ENCODE measurements around the gene CA6. TPM values are rescaled to one million over a fixed set of nuclear protein-coding genes. Genes with fewer than 3 reads are reported as not detected.

Gene CA6
- total and polyA plus RNA-seq, 10 donors, result 0.11 to 1.5 (median 0.13) TPM; not detected in 6

DNA sequence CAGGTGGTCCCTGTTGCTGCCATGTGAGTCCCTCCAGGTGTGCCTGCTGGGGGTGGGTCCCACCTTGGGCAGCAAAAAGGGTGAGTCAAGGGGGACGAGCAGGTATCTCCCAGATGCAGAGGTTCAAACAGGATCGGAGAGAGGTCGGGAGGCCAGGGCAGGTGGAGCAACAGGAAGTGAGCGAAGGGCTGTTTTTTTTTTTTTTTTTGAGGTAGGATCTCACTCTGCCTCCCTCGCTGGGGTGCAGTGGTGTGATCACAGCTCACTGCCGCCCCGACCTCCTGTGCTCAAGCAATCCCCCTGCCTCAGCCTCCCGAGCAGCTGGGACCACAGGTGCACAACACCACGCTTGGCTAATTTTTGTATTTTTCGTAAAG, 41.1 kb downstream of the CA6 start:
- peak; percentile 65 for DNase-seq
- Histone ChIP-seq H3K4me3 (no peak overlapping the region), H3K36me3 (no peaks in the 10 kb centered on the region), H3K27me3 (replicated peaks in 1 of 7) (no peaks in the 10 kb centered on the region), H3K9me3 (no peaks in the 10 kb centered on the region), H3K4me1 (peaks cover 0 to 38% (median 30%) of the 10 kb centered on the region in 6 donors), H3K27ac (peak overlapping the region in 4 of 8 donors; percentile 31 to 65 (median 60))
- WGBS, 5 donors, result 37 to 57% (median 42%) methylated on average over 10 of the region's 10 CpGs
- intact Hi-C loops (cut with DNase I; ENCODE audit: low total_unique reads), result loop anchor here (2.0 kb wide), 1 partner anchor 68 kb away; no protein-coding TSS in a partner anchor
- TF ChIP-seq POLR2AphosphoS5 (IDR thresholded peaks at IDR 0.05) (no peak), POLR2A (IDR thresholded peaks at IDR 0.05) (no peak)
- TF ChIP-seq, protein P1, sequence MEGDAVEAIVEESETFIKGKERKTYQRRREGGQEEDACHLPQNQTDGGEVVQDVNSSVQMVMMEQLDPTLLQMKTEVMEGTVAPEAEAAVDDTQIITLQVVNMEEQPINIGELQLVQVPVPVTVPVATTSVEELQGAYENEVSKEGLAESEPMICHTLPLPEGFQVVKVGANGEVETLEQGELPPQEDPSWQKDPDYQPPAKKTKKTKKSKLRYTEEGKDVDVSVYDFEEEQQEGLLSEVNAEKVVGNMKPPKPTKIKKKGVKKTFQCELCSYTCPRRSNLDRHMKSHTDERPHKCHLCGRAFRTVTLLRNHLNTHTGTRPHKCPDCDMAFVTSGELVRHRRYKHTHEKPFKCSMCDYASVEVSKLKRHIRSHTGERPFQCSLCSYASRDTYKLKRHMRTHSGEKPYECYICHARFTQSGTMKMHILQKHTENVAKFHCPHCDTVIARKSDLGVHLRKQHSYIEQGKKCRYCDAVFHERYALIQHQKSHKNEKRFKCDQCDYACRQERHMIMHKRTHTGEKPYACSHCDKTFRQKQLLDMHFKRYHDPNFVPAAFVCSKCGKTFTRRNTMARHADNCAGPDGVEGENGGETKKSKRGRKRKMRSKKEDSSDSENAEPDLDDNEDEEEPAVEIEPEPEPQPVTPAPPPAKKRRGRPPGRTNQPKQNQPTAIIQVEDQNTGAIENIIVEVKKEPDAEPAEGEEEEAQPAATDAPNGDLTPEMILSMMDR (IDR thresholded peaks at IDR 0.05 in 8 of 11, conservative IDR thresholded peaks at IDR 0.05 in 3 of 11), result no peak

DNA sequence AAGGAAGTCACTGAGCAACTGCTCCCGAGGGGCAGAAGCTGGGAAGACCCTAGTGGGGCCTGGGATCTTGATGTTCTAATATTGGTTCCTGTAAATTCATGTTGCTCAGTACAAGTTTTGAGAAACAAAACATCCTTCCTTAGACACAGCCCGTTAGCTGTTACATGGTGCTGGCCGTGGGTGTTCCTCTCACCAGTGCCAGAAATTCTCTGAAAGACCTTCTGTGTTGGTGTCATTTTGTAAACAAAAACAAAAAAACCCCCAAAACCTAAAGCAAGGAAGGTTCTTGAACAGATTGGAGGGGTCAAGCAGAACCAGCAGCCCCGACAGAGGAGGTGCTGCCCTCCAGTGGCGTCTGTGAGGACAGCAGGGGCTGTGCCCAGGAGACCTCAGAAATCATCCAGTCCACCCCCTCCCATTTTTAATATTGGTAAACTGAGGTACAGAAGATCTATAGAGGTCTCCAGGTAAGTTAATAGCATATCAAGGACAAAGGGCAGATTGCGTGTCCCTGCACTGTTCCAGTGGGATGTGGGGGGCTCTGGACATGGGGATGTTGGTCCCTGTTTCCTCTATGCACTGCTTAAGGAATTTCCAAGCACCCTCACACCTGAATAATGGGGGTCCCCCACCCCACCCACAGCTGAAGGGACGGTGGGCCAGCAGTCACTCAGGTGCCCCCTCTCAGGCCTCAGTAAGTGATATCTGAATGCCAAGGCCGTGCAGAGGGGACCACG, 42.4 kb downstream of the CA6 start:
- H3K27me3 ChIP-seq (replicated peaks in 1 of 7), result no peaks in the 10 kb centered on the region
- intact Hi-C loops (cut with DNase I; ENCODE audit: low total_unique reads), result loop anchor here (2.0 kb wide), 1 partner anchor 69 kb away; no protein-coding TSS in a partner anchor
- peak overlapping the region in 1 of 8 donors; percentile 41 for H3K4me3 ChIP-seq
- peak; percentile 90 for DNase-seq
- no peaks in the 10 kb centered on the region for H3K9me3 ChIP-seq
- H3K4me1 ChIP-seq, result peaks cover 0 to 38% (median 30%) of the 10 kb centered on the region in 6 donors
- TF ChIP-seq POLR2A (IDR thresholded peaks at IDR 0.05), result no peak
- TF ChIP-seq, protein P1 (IDR thresholded peaks at IDR 0.05 in 8 of 11, conservative IDR thresholded peaks at IDR 0.05 in 3 of 11), result peak; percentile 78 to 95 (median 91)
- peak overlapping the region in 4 of 8 donors; percentile 61 to 65 (median 62) for H3K27ac ChIP-seq
- no peaks in the 10 kb centered on the region for H3K36me3 ChIP-seq
- 22 to 29% (median 24%) methylated on average over 9 of the region's 9 CpGs for WGBS, 5 donors

DNA sequence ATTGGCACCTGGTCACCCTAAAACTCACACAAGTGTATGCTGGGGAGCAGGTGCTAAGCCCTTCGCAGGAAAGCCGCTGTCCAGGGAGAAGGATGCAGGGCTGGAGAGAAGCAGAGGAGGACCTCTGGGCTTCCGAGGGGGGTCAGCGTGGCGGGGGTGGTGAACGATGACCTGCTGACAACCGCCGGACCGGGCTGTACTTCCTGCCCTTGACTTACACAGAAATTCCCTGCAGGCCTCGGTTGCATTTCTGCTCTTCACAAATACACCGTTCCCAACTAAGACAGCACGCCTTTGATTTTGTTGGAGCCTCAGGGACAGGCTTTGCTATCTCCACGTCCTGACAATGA, 42.9 kb downstream of the CA6 start:
- Histone ChIP-seq H3K27ac (peak overlapping the region in 3 of 8 donors; percentile 61 to 65 (median 63)), H3K9me3 (no peaks in the 10 kb centered on the region), H3K36me3 (no peaks in the 10 kb centered on the region), H3K27me3 (replicated peaks in 1 of 7) (no peaks in the 10 kb centered on the region), H3K4me3 (peak overlapping the region in 1 of 8 donors; percentile 41), H3K4me1 (peaks cover 0 to 38% (median 30%) of the 10 kb centered on the region in 6 donors)
- TF ChIP-seq, protein P1 (IDR thresholded peaks at IDR 0.05 in 8 of 11, conservative IDR thresholded peaks at IDR 0.05 in 3 of 11), result no peak
- TF ChIP-seq POLR2A (IDR thresholded peaks at IDR 0.05) (no peak), POLR2AphosphoS5 (IDR thresholded peaks at IDR 0.05) (no peak)
- peak; percentile 51 for DNase-seq
- intact Hi-C loops (cut with DNase I; ENCODE audit: low total_unique reads), result no loop called here
- WGBS, 5 donors, result 71 to 81% (median 77%) methylated on average over 12 to 13 of the region's 13 CpGs

DNA sequence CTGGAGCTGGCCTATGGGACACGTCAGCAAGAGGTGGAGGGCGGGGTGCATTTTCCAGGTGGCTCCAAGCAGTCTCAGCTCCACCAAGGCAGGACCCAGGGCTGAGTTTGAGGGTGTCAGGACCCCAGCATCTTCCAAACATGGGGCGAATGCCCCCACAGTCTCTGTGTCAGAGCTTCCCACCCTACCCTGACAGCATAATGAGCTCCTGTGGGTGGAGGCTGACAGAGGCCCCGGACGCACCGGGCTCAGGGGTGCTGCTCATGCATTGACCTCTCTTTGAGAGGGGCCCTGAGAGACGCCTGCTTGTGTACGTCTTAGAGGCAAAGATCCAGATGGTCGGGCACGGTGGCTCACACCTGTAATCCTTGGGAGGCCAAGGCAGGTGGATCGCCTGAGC, 43.4 kb downstream of the CA6 start:
- DNase-seq, result peak; percentile 56
- Histone ChIP-seq H3K36me3 (no peaks in the 10 kb centered on the region), H3K27me3 (replicated peaks in 1 of 7) (no peaks in the 10 kb centered on the region), H3K9me3 (no peaks in the 10 kb centered on the region), H3K4me3 (no peak overlapping the region), H3K4me1 (peaks cover 0 to 38% (median 30%) of the 10 kb centered on the region in 6 donors), H3K27ac (no peak overlapping the region)
- TF ChIP-seq POLR2AphosphoS5 (IDR thresholded peaks at IDR 0.05), result no peak
- no peak for TF ChIP-seq POLR2A (IDR thresholded peaks at IDR 0.05)
- TF ChIP-seq, protein P1 (IDR thresholded peaks at IDR 0.05 in 8 of 11, conservative IDR thresholded peaks at IDR 0.05 in 3 of 11), result no peak
- WGBS, 5 donors, result 83 to 97% (median 91%) methylated on average over 8 to 11 of the region's 11 CpGs
- intact Hi-C loops (cut with DNase I; ENCODE audit: low total_unique reads), result no loop called here
